Adrenal gland (tissue), 12 donors: ENCODE data around the gene DPYD. TPM values are rescaled to one million over a fixed set of nuclear protein-coding genes. Genes with fewer than 3 reads are reported as not detected.

Experiments used
- DNase-seq, 7 donors: peaks; one replicate each; pipeline ENCODE4 v3.0.0-alpha.2; 2019 to 2020
- H3K27ac ChIP-seq, 5 donors: fragments of 200-600 bp; sonication (generic) in 4 of 5; 1 replicate in 3 of 5; 2 replicates in 2 of 5; pipeline versions ENCODE4 v1.5.1 to v1.8.0; 2016 to 2020; ENCODE audit warnings: mild to moderate bottlenecking in 1 of 5
- H3K27me3 ChIP-seq: fragments of 200-600 bp; 2 replicates; pipeline ENCODE4 v1.8.0; 2021
- H3K36me3 ChIP-seq, 2 donors: fragments of 200-600 bp; replicated peaks in 1 of 2; 1 replicate in 1 of 2; 2 replicates in 1 of 2; pipeline versions ENCODE4 v1.5.1 to v1.8.0; 2018 to 2022
- H3K4me1 ChIP-seq, 2 donors: fragments of 200-600 bp; replicated peaks in 1 of 2; 1 replicate in 1 of 2; 2 replicates in 1 of 2; pipeline versions ENCODE4 v1.5.1 to v1.8.0; 2018 to 2021
- H3K4me3 ChIP-seq, 4 donors: fragments of 200-600 bp; sonication (generic) in 3 of 4; one replicate each; pipeline ENCODE4 v1.5.1; 2016 to 2018
- H3K9me3 ChIP-seq, 3 donors: fragments of 200-600 bp; sonication (generic) in 1 of 3; replicated peaks in 1 of 3; 1 replicate in 2 of 3; 2 replicates in 1 of 3; pipeline versions ENCODE4 v1.5.1 to v1.8.0; 2016 to 2021
- CTCF ChIP-seq, 6 experiments: fragments of 450-650 bp in 4 of 6; fragments of 200-600 bp in 2 of 6; sonication (generic) in 1 of 6; IDR thresholded peaks; 1 replicate in 5 of 6; 2 replicates in 1 of 6; pipeline versions ENCODE4 v1.5.1 to v1.8.0; 2016 to 2021; ENCODE audit warnings: antibody characterized with exemption in 6 of 6, mild to moderate bottlenecking in 2 of 6, moderate library complexity in 1 of 6
- POLR2A ChIP-seq, 2 donors: fragments of 450-650 bp; IDR thresholded peaks; one replicate each; pipeline ENCODE4 v1.6.1; 2017; ENCODE audit warnings: antibody characterized with exemption in 2 of 2, mild to moderate bottlenecking in 2 of 2, moderate library complexity in 1 of 2
- WGBS, 4 donors: extraction: QIAGEN DNeasy Blood & Tissue Kit in 2 of 4; methylation state at CpG; one replicate each; pipeline versions ENCODE4 v1.1.5 to v1.1.7; 2013 to 2017; 5-methylcytosine and 5-hydroxymethylcytosine counted together
- intact Hi-C, 2 donors: fragments of 100-400 bp; cut with DNase I; formaldehyde crosslinking; loops; one replicate each; pipeline versions ENCODE4 v1.14.1 to v1.15.0; 2022 to 2023
- polyA plus RNA-seq, 3 donors: library from polyadenylated mRNA; stranded (reverse); fragments of 200-250 nt in 2 of 3; fragments of 350-450 nt in 1 of 3; fragmentation: Illumina TruSeq in 1 of 3; extraction: RNeasy Lipid Tissue Mini Kit (QIAGEN cat#74804) in 1 of 3; gene quantifications; one replicate each; pipeline ENCODE4 v1.2.3, GENCODE V29; 2013 to 2014
- total RNA-seq, 9 donors: library from RNA; depleted of rRNA in 4 of 9; stranded (reverse); fragments of >200 nt in 4 of 9; fragments of 120-200 nt in 1 of 9; fragmentation: NEBNext Ultra II Directional in 1 of 9; extraction: Animal tissue kit (Norgen Biotek cat#: 25700) in 1 of 9; gene quantifications; one replicate each; pipeline versions ENCODE4 v1.1.0 to v1.2.4, GENCODE V29; 2013 to 2023
- donor health status: healthy with polysubstance abuse.
- donor health status: Bipolar disorder and iron deficiency.
- donor health status: DM: yes; HTN: yes; CAD: no.
- donor health status: DM: no; HTN: no; CAD: no.
- donor health status: DM: no; HTN: no; CAD: no.
- donor health status: DM: yes; HTN: yes; CAD: no.

Gene DPYD
- total and polyA plus RNA-seq, 12 donors = 6.6 to 73.1 (median 30.2) TPM

- no peak overlapping the region for H3K27ac ChIP-seq
- H3K27me3 ChIP-seq = no peaks in the 10 kb centered on the region
- peaks cover 0 to 4% (median 0%) of the 10 kb centered on the region in 3 donors for H3K9me3 ChIP-seq
- no peaks in the 10 kb centered on the region for H3K4me1 ChIP-seq
- WGBS, 4 donors = 82 to 92% (median 89%) methylated on average over 3 of the region's 3 CpGs
- DNase-seq = no peak
- intact Hi-C loops = no loop called here
- no peak for TF ChIP-seq POLR2A (IDR thresholded peaks at IDR 0.05)
- TF ChIP-seq CTCF (IDR thresholded peaks at IDR 0.05) = no peak
- no peak overlapping the region for H3K4me3 ChIP-seq
- H3K36me3 ChIP-seq = no peaks in the 10 kb centered on the region
Measured at GRCh38 chr1:97610102-97610501, 310.7 kb downstream of the DPYD start.

GRCh38 chr1:97608272-97608671 lies 312.6 kb downstream of the DPYD start:
- 84 to 99% (median 94%) methylated on average over 4 of the region's 4 CpGs for WGBS, 4 donors
- no peak for DNase-seq

GRCh38 chr1:97603776-97604175 lies 317.1 kb downstream of the DPYD start:
- Histone ChIP-seq H3K27ac (peak overlapping the region in 1 of 5 donors; percentile 18), H3K9me3 (no peaks in the 10 kb centered on the region), H3K4me3 (peak overlapping the region in 1 of 4 donors; percentile 42), H3K27me3 (no peaks in the 10 kb centered on the region), H3K4me1 (peaks cover 0 to 7% of the 10 kb centered on the region in 2 donors), H3K36me3 (no peaks in the 10 kb centered on the region)
- 17 to 27% (median 24%) methylated on average over 5 of the region's 5 CpGs for WGBS, 4 donors
- TF ChIP-seq POLR2A (IDR thresholded peaks at IDR 0.05) = peak in 1 of 2 donors; percentile 12
- no peak for TF ChIP-seq CTCF (IDR thresholded peaks at IDR 0.05)
- intact Hi-C loops = no loop called here
- DNase-seq = peak in 4 of 7 donors; percentile 12 to 29 (median 15)

More at GRCh38 chr1:97608272-97608671, 312.6 kb downstream of the DPYD start:
- peaks cover 0 to 4% of the 10 kb centered on the region in 2 donors for H3K4me1 ChIP-seq
- no peaks in the 10 kb centered on the region for H3K9me3 ChIP-seq
- H3K36me3 ChIP-seq = no peaks in the 10 kb centered on the region
- H3K4me3 ChIP-seq = no peak overlapping the region
- no peaks in the 10 kb centered on the region for H3K27me3 ChIP-seq
- TF ChIP-seq POLR2A (IDR thresholded peaks at IDR 0.05) (no peak), CTCF (IDR thresholded peaks at IDR 0.05) (no peak)
- no peak overlapping the region for H3K27ac ChIP-seq
- intact Hi-C loops = no loop called here

GRCh38 chr1:97603218-97603617 lies 317.6 kb downstream of the DPYD start:
- Histone ChIP-seq H3K4me1 (peaks cover 0 to 7% of the 10 kb centered on the region in 2 donors), H3K36me3 (no peaks in the 10 kb centered on the region), H3K4me3 (peak overlapping the region in 1 of 4 donors; percentile 42), H3K9me3 (no peaks in the 10 kb centered on the region), H3K27me3 (no peaks in the 10 kb centered on the region), H3K27ac (no peak overlapping the region)
- 61 to 69% (median 67%) methylated on average over 3 of the region's 3 CpGs for WGBS, 4 donors
- intact Hi-C loops = no loop called here
- TF ChIP-seq POLR2A (IDR thresholded peaks at IDR 0.05) (no peak), CTCF (IDR thresholded peaks at IDR 0.05) (no peak)
- DNase-seq = no peak
